Stimulated activated CD4-positive, alpha-beta T cell treated with anti-CD3 and anti-CD28 coated beads, Interleukin-2, amount 100 ng/mL, for 4 hours (primary cell): ENCODE results near the gene GLIPR1L1.
A peak's percentile ranks its signal among the peaks of the same experiment; 100 is the strongest.
"Not testable (repeated sequence)": the region's sequence is repeated elsewhere in the genome, so short reads cannot be mapped to it uniquely, and the experiment has no call there.

ENCODE experiments used
- DNase-seq: peaks from one replicate; pipeline ENCODE4 v3.0.0-alpha.2; 2020; ENCODE audit warnings: low read depth

GLIPR1L1 gene, protein sequence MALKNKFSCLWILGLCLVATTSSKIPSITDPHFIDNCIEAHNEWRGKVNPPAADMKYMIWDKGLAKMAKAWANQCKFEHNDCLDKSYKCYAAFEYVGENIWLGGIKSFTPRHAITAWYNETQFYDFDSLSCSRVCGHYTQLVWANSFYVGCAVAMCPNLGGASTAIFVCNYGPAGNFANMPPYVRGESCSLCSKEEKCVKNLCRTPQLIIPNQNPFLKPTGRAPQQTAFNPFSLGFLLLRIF

DNA sequence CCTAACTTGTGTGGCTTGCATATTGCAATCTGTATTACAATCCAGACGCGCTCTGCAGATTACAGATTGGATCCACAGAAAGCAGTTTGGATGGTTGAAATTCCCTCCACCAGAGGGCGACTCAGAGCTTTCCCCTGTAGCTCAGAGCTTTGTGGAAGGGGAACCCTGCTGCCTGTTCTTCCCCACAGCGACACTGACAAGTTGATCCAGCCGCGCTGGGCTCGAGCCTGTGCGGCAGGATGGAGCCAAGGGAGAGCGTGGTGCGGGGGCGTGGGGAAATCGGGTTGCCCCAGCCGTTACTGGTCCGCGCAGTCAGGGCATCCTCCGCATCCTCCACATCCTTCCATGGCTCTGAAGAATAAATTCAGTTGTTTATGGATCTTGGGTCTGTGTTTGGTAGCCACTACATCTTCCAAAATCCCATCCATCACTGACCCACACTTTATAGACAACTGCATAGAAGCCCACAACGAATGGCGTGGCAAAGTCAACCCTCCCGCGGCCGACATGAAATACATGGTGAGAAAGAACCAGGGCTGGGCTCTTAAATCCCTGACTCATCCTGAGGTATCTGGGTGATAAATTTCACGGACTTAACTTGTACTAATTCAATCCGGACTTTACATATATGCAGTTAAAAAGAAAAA is at the start of gene GLIPR1L1:
Gene GLIPR1L1 (plus strand): TSS at position 287 of the 647 bp plus-strand sequence. CDS start 59 bp downstream, at position 346.
- DNase-seq = peak; percentile 67

DNA sequence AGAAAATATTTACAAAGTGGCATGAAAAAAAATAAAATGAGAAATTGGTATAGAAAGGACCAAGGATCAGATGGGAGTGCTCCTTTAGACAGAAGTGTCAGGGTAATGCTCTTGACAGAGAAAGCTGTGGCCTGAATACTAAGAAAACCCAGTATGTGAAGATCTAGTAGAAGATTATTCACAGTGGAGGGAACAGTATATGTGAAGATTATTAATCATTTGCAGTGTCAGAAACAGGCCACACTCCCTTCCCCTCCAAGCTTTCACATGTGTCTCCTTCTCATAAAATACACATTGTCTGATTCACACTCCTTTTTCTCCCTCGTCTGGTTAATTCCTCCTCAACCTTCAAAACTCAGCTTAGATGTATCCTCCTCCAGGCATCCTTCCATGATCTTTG is 45.6 kb upstream of the GLIPR1L1 start:
- DNase-seq = no peak

DNA sequence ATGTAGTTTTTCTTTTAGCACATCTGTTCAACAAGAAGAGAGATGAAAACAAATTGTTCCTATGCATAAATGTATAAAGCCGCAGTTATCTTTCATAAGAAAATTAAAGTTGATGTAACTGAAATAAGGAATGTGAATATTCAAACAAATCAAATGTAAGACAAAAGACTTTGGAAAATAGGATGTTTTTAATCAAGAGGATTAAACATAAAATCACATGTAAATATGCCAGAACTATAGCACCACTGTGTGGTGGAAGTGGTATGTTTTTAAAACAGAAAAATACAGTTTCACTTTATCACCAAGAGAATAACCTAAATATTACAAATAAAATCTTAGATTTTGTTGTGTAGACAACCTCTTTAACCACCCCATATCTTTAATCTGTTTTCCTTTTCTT is 44.7 kb upstream of the GLIPR1L1 start:
- no peak for DNase-seq

DNA sequence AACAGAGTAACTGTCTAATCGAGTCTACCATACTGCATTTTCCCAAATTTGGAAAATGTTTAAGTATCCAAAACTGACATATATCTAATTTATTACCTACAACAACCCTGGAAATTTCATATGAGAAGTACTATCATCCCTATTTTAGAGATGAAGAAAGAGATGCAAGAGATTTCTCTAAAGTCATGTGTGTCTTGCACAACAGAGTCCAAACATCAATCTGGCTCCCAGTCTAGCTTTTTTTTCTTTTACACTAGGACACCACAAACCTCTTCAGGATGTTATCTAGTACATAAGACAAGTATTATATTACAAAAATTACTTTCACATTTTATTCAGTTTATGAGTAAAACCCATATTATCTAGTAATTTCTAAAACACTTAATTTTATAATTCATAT is 43.5 kb upstream of the GLIPR1L1 start:
- no peak for DNase-seq

DNA sequence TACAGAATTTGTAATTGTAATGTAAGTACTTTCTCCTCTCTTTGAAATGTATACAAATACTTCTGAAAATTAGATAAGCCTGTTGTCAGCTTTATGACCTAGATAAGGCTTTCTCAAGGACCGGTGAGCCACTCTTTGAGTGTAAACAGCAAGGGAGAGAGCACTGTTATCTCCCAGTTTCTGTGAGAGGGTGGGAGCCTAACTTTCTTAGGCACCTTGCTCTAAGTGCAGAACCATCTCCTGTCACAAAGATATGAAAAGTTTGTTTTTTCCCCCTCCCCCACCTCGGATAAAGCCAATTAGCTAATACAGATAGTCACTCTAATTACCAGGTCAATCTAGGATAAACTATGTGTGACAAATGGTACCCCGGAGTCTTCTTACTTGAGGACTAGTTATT is 40.1 kb upstream of the GLIPR1L1 start:
- no peak for DNase-seq

DNA sequence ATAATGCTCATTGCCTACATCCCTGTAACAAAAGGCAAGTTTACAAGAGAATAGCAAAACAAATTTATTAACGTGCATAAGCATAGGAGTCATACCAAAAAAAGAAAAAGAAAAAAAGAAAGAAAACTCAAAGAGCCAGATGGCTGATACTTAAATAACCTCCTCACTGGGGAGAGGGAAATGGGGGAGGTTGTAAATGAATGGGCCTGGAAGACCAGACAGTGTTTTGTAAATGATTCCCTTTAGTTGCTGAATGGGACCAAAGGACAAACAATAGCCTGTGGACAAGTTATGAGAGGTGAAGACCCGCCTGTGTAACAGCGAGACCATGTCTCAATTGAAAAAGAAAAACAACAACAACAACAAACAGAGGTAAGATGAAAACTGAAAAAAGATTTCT is 39.7 kb upstream of the GLIPR1L1 start:
- DNase-seq = no peak

DNA sequence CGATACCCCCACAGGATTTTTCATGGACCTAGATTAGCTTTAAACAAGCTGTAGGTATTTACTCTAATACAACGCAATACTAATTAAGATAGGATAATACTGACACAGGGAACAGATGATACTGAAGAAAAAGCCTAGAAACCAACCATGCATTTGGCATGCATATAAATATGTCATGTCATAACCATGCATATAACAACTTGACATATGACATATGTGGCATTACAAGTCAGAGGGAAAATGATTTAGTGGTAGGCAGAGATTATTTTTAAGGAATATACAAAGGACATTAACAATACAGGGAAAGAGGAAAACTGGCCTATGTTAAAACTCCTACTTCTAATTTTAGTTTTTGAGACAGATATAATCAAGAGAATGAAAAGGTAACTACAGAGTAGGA is 32.2 kb upstream of the GLIPR1L1 start:
- no peak for DNase-seq

DNA sequence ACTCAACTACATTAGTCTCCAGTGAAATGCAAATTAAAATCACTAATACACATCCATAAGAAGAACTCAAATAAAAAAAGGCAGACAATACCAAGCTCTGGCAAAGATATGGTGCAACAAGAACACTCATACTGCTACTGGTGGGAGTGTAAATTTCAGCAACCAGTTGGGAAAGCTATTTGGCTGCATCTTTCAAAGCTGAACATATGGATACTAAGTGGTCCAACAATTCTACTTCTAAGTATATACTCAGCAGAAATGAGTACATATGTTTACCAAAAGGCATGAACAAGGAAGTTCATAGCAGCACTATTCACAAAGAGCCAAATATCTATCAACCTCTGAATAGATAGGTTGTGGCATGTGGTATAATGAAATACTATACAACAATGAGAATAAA is 31.7 kb upstream of the GLIPR1L1 start:
- no peak for DNase-seq

DNA sequence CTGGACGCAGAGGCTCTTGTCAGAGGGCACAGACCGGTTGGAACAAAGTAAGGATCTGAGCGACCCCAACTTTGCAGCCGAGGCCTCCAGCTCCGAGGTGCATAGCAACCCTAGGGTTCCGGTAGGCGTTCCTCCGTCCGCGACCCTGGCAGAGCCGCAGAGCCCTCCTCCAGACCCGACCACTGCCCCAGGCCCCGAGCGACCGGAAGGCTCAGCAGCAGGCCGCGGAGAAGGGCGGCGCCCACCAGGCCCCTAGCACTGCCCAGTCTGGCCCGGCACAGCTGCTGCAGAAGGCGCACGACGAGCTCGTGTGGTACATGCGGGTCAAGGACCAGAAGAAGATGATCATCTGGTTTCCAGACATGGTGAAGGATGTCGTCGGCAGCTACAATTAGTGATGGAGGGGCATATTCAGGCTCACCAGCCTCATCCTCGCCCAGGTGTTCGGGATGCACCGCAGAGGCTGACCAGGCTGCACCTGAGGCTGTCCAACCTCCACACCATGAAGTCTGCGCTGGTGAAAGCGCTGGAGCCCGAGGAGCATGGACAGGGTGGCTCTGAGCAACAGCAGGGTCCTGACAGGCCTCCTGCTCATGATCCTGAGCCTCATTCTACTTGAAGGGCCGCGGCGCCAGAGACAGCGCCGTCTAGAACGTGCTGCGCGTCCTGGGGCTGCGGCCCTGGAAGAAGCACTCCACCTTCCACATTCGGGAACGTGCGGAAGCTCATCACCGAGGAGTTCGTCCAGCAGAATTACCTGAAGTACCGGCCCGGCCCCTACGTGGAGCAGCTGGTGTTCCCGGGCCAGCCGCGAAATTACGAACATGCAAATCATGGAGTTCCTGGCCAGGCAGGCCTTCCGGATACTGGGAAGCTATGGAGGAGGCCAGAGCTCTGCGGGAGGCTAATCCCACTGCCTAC is 28.8 kb upstream of the GLIPR1L1 start:
- DNase-seq = no peak

DNA sequence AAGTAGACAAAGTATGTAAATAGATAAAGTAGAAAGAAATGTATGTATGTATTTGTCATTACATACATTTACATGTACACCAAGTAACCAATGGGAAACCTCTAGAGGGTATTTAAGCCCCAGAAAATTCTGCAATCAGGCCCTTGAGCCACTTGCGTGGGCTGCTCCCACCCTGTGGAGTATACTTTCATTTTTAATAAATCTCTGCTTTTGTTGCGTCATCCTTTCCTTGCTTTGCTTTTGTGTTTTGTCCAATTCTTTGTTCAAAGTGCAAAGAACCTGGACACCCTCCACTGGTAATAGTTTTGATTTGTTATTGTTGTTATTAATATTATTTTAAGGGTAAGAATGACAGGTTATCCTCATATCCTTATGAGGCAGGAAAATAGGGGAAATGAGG is 26.2 kb upstream of the GLIPR1L1 start:
- DNase-seq = no peak

DNA sequence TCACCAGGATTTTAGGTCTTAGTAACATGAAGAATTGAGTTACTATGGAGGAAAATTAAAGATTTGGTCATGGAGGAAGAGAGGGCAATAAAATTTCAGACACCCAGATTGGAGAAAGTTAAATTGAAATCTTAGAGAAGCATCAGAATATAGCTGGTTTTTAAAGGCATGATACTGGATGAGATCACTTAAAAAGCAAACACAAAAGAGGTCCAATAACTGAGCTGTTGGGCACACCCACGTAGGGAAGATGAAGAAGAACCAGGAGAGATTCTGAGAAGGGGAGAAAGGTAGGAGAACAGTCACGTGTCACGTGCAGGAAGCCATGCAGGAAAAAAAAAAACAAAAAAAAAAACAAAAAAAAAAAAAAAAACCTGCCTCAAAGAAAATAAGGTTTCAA is 23.1 kb upstream of the GLIPR1L1 start:
- DNase-seq = no peak

DNA sequence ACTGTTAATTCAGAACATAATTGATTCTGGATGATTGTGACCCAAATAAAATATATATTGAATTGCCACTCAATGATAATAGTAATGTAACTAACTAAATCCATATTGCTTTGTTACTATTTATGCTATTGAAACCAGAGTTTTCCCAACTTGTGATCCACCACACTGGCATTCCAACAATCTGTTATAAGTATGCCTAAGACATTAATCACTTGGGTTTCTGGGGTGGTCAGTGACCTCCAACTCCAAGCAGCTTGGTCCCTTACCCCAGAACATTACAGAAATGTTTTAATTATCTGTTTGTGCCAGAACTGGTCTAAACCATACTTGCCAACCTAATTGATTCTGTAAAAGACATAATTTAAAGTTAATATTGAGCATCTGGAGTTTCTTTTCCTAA is 19.0 kb upstream of the GLIPR1L1 start:
- no peak for DNase-seq

DNA sequence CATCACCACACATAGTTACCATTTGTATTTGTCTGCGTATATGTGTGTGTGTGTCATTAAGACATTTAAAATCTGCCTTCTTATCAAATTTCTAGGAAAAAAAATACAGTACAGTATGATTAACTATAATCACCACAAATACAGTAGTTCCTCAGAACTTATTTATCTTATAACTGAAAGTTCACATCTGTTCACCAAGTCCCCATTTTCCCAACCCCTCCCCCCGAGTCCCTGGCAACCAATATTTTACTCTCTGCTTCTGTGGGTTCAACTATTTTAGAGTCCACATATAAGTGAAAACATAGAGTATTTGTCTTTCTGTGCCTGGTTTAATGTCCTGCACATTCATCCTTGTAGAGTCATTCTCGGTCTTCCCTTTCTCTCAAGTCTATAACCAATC is 16.7 kb upstream of the GLIPR1L1 start:
- DNase-seq = no peak

DNA sequence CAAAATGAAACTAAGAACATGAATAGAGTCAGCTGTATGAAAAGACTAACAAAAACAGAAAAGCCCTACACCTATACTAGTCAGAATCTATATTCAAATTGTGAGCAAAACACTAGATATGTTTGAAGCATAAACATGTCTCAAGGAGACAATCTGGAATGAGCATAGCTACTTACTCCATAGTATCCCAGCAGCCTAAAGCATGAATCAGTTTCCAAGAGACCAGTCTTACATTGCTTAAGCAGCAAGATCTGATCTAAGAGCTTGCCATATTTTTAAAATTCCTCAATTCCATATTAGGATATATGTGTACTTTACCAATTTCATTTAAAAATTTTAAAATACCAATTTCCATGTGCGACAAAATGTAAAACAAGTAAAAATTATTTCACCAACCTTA is 12.0 kb upstream of the GLIPR1L1 start:
- DNase-seq = no peak

DNA sequence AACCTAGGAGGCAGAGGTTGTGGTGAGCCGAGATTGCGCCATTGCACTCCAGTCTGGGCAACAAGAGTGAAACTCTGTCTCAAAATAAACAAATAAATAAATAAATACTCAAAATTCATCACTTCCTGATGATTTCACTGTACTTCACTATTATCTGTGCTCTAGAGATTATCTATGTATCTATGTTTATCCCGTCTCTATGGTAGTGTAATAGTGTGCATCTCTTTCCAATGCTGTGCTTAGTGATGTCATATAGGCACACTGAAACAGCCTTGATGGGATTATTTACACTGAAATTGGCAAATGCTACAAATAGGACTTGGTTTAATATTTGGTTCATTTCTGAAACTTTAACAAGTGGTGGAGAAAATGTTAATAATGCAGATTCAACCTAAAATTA is 10.8 kb upstream of the GLIPR1L1 start:
- no peak for DNase-seq

DNA sequence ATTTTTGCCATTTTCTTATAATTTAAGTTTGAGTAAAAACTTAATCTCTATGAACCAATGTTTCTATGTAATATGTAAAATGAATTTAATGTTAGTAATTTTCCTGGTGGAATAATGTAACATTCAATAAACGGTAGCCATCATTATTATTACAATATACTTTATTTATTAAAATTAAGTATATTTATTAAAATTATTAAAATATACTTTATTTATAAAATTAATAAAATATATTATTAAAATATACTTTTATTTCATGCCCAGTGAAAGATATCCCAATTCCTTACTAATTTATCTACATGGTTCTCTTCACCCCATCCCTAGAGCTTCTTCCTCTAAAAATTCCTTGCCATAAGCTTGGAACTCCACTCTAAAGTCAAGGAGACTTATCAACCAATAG is 6.8 kb upstream of the GLIPR1L1 start:
- no peak for DNase-seq

DNA sequence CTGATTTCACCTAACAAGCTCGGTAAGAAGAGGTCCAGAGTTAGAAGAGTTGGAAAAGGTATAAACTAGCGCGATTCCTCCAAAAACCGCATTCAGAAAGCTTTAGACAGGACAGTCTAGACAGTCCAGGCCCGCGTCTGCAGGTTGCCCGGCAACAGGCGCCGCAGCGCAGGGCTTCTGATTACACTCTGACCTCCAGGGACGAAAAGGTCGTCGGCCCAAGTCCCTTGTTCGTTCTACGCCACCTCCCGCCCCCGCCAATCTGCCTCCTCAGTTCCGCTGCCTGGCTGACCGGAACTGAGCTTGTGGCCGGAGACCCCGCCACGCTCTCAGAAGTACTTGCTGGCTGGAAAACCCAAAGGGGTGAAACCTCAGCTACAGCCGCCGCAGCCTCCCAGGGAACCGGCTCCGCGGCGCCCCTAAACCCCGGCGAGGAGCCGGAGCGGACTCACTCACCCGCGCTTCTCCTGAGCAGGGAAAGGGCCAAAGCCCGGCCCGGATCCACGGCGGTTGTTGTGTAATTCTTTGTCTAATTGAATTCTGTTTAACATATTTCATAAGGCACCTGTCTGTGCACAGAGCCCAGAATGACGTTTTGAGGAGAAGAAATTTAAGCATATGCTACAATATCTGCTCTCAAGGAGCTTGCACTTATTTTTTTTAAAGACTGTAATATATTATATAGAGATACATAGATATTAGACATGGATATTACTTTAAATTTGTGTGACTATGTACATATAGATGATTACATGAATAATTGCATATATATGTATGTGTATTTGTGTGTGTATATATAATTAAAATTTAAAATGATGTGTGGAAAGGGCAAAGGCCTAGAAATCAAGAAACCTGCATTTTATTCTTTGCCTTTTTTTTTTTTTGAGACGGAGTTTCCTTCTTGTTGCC is 4.3 kb upstream of the GLIPR1L1 start, which contains the start of gene CAPS2:
Gene CAPS2 (minus strand): TSS at position 407 of the 909 bp plus-strand sequence. CDS start 3,826 bp downstream, outside the sequence.
- DNase-seq = no peak

DNA sequence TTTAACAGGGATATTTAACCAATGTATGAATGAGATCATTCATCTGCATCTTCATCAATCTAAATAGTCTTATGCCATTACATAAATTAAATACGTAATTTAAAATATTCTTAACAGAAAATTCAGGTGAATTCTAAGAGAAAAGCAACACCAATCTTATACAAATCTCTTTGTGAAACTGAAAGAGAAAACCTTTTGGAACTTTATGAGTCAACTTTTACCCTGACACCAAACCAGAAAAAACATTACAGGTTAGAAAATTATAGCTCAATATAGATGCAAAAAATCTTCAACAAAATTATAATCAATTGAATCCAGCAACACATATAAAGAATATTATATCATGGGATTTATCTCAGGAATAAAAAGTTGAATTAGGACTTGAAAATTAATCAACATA is 3.4 kb downstream of the GLIPR1L1 start:
- DNase-seq = no peak

DNA sequence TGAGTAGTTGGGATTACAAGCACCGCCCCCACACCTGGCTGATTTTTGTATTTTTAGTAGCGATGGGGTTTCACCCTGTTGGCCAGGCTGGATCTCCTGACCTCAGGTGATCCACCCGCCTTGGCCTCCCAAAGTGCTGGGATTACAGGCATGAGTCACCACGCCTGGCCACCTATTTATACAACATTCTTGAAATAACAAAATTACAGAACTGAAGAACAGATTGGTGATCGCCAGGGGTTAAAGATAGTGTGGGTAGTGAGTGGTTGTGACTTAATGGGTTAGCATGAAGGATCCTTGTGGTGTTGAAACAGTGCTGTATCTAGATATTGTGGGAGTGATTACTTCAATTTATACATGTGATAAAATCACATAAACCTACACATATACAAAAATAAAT is 7.4 kb downstream of the GLIPR1L1 start:
- DNase-seq = no peak

DNA sequence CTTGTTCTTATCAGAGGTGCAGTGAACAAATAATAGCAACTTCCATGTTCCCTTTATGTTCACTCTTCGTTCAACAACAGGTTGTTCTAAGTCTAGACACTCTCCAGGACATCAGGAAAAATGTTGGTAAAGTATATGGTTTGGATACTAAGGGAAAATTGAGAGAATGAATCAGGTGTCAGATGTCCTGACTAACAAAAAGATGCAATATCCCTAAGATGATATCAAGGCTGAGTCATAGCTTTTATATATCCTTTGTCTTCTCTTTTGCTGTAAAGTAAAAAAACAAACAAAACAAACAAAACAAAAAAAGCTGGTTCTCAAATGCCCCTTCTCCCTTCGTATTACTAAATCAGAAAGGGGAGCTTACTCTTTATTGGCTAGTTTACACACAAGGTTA is 11.1 kb downstream of the GLIPR1L1 start:
- no peak for DNase-seq

DNA sequence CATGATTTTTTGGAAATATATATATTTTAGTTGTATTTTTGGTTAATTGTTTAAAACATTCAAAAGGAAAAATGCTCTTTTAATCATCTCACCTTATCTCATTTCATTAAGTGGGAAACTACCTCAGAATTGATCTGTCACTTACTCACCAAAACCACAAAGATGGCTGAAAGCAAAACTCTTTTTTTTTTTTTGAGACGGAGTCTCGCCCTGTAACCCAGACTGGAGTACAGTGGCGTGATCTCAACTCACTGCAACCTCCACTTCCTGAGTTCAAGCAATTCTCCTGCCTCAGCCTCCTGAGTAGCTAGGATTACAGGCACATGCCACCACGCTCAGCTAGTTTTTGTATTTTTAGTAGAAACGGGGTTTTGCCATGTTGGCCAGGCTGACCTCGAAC is 11.7 kb downstream of the GLIPR1L1 start:
- not testable (repeated sequence) for DNase-seq

DNA sequence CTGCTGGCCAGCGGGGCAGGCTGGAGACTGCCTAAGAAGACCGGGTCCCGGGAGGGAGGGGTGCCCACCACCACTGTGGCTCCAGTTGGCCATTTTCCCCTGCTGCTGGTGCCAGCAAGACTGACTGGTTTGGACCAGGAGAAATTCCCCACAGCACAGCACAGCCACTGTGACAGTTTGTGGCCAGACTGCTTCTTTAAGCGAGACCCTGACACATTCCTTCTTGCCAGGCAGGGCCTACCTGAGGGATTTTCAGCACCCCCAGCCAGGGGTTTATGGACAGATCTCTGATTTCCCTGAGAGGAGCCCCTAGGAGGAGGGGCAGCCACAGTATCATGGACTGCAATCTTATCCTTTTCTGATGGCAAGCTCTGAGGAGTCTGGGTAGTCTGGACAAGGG is 15.5 kb downstream of the GLIPR1L1 start:
- DNase-seq = no peak
